HEK293 (cell line): ENCODE data around the gene NSUN6.

Source experiments
- ATF2 ChIP-seq: fragments of 450-650 bp; formaldehyde crosslinking; IDR thresholded peaks from 2 replicates; pipeline ENCODE4 v1.5.1; 2016; ENCODE audit warnings: missing biosample characterization, missing genetic modification characterization, low read depth
- CTCF ChIP-seq: fragments of 450-650 bp; formaldehyde crosslinking; IDR thresholded peaks from 2 replicates; pipeline ENCODE4 v1.5.1; 2016; ENCODE audit warnings: missing biosample characterization, missing genetic modification characterization
- TCF7L2 ChIP-seq: IDR thresholded peaks from 2 replicates; pipeline ENCODE4 v1.6.1; 2011; ENCODE audit warnings: low read depth, mild to moderate bottlenecking, inconsistent platforms, low read length, moderate library complexity, borderline replicate concordance
- TRIM28 ChIP-seq: IDR thresholded peaks from 2 replicates; pipeline ENCODE4 v1.6.1; 2011; ENCODE audit warnings: low read length, control low read depth, borderline replicate concordance
- YY1 ChIP-seq: fragments of 450-650 bp; formaldehyde crosslinking; IDR thresholded peaks from 2 replicates; pipeline ENCODE4 v1.5.1; 2018; ENCODE audit warnings: missing biosample characterization, missing genetic modification characterization
- ZBTB21 ChIP-seq: fragments of 450-650 bp; formaldehyde crosslinking; IDR thresholded peaks from 2 replicates; pipeline ENCODE4 v1.5.1; 2017; ENCODE audit warnings: missing biosample characterization, missing genetic modification characterization
- ZNF488 ChIP-seq: fragments of 450-650 bp; formaldehyde crosslinking; IDR thresholded peaks from 2 replicates; pipeline ENCODE4 v1.5.1; 2016; ENCODE audit warnings: missing biosample characterization, missing genetic modification characterization
- ZNF600 ChIP-seq: fragments of 450-650 bp; formaldehyde crosslinking; IDR thresholded peaks from 2 replicates; pipeline ENCODE4 v1.5.1; 2016; ENCODE audit warnings: missing biosample characterization, missing genetic modification characterization
- ZSCAN23 ChIP-seq: fragments of 450-650 bp; formaldehyde crosslinking; IDR thresholded peaks from 2 replicates; pipeline ENCODE4 v1.5.1; 2016; ENCODE audit warnings: missing biosample characterization, missing genetic modification characterization

DNA sequence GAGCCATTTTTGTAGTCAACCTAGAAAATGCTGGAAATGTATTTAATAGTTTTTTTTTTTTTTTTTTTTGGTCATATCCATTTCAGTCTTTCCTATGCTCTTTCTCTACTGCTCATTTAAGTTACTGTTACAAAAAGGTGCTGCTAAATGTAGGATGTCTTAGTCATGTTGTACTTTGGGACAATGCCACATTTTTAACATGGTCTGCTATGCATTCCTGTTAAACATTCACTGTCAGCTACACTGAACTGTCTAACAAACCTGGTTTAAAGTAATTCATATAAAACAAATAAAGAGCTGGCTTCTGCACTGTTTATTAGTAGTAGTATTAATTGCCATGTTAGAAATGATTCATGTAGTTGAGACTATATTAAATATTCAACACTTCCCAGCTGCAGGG, 108.6 kb downstream of the NSUN6 start:
- TF ChIP-seq CTCF (no peak), ZNF488 (tag by site-specific recombination) (no peak), ATF2 (tag by site-specific recombination) (no peak), TRIM28 (no peak), ZSCAN23 (no peak), TCF7L2 (no peak), ZBTB21 (no peak), YY1 (tag by site-specific recombination) (no peak), ZNF600 (no peak)
